Measurements from ENCODE around the gene CDH16.
"Not testable (repeated sequence)": the region's sequence is repeated elsewhere in the genome, so short reads cannot be mapped to it uniquely, and the experiment has no call there.

CDH16 gene

DNA sequence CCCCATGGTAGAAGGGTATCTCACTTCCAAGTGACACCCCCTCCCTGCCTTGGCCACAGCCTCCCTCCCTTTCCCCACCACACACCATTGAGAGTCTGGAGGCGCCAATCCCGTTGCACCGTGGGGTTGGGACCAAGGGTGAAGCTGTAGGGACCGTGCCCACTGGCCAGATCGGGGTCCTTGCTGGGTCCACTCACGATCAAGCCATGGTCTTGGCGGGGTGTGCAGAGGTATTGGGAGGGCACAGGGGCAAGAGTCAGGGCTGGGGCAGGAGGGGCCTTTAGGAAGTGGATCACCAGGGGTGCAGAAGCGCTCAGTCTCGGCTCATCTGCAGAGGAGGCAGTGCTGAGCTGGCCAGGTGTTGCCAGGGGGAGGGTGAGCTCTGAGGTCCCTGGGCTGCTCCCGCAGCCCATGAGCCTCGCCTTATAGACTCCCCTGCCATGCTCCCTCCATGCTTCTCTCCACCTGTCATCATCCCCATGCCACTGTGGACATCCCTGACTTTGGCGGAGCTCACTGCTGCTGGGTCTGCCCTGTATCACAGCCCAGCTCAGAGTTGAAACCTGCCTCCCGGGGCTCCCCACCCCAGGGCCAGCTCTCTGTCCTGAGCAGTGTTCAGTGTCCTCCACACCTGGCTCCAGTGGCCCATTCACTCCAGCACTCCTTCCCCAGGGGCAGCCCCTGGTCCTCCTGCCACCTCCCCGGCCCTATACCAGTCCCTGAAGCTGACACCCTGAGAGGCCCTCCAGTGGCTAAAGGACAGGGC, 8.3 kb downstream of the CDH16 start:
- DNase-seq (ENCODE audit: low read depth), result no peak

DNA sequence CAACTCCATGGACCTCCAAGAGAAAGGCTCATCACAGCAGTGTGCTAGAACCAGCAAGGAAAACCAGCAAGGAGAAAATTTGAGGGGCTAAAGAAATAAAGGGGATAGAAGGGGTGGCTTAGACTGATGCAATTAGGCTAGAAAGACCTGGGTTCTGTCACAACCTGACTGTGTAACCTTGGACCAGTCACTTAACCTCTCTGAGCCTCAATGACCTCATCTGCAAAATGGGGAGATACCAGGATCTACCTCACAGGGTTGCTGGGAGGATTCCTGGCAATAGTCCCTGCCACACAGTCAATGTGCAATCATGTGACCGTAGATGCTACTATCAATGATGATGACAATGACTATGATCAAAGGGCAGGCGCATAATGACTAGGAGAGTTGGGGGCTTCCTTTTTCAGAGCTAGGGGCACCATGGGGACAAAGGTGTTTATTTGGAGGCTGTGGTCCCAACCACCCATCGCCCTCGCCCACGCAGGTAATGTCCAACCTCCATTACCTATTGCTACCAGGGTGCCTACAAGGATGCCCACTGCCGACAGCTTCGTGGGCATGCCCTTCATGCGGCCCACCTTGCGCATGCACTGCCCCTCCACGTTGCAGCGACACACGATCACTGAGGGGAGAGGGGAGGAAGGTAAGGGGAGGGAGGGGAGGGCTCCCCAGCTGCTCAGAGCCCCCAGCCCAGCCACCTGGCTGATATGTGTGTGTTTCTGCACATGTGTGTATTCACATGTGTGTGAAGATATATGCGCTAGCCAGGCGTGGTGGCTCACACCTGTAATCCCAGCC, 9.7 kb downstream of the CDH16 start:
- no peak for DNase-seq (ENCODE audit: low read depth)

DNA sequence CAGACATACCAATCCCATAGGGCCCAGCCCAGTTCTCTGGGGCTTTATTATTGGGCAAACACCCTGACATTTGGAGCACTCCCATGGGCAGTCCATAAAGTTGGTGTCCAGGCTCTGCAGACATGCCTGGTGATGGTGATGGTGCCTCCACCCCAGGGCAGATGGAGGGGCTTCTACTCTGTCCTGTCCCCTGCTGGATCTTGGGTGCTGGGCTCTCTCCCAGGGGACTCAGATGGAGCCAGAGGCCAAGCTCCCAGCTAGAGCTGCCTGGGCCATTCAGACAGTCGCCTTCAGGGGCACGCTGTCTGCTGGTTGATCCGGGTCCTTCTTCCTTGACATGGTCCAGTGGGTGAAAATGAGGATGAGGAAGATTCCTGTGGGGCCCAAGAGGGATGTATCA, 10.6 kb downstream of the CDH16 start:
- no peak for DNase-seq (ENCODE audit: low read depth)

DNA sequence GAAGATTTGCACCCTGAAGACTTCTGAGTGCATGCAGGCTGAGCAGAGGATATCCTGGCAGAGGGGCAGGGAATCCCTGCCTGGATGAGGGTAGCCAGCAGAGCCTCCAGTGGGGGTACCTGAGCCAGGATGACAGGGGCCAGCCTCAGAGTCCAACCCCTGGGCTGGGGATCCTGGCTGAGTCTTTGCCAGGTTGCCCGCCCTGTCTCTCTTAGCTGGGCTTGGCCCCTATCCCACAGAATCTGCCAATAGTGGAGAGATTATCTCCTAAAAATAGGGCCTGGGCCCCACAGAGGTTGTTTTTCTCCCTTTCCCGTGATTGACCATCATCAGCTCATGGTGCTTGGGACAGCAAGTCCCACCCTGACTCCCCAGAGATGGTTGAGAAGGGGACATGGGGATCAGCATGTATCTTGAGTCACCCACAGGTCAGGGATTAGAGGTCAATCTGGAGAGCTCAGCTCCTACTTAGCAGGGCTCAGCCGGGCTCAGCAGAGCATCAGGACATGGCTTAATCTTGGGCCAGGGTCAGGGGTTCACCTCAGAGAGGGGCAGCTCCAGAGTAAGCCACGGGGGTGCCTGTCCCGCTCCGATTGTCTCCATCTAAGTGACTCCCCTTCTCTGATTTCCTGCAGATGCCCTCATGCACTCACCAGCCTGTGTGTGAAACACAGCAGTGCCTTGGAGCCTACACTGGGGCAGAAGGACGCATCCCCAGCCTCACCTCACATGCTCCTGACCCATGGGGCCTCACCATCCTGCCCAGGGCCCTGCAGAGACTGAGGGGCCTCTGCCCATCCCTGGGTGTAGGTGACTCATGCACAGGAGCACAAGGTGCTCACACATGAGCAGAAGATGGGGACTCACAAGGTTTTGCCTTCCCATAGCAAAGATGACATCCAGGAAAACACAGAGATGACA, 11.5 kb downstream of the CDH16 start:
- DNase-seq (ENCODE audit: low read depth), result no peak

DNA sequence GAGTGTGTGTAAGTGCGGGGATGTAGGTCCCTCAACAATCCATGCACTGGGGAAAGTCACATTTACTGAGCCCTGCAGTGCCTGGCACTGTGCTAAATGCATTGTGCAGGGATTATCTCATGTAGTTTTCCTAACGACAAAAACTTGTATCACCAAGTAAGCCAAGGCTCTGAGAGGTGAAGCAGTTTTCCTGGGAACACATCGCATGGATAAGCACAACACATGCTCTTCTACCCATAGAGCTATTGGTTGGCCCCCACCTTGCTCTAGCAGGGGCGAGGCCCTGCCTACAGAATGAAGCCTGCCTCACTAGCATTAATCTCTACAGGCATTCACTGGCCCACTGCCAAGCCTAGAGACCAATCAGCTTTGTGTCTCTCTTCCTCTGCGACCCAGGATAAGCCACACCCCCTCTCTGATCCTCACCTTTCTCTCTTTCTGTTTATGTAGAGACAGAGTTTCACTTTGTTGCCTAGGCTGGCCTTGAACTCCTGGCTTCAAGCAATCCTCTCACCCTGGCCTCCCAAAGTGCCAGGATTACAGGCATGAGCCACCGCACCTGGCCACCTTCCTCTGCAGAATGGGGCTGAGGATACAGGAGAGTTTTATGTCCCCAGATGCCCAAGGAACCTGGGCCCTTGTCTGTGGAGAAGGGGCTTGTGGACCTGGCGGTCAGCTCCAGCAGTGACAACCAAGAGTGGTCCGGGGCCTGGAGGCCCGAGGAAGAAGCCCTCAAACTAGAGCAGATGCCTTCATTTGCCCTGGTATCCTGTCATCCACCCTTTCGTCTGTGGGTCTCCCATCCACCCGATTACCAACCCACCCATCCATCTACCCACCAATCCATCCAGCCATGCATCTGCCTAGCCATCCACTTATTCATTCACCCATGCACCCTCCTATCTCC, 12.8 kb downstream of the CDH16 start:
- no peak for DNase-seq (ENCODE audit: low read depth)

DNA sequence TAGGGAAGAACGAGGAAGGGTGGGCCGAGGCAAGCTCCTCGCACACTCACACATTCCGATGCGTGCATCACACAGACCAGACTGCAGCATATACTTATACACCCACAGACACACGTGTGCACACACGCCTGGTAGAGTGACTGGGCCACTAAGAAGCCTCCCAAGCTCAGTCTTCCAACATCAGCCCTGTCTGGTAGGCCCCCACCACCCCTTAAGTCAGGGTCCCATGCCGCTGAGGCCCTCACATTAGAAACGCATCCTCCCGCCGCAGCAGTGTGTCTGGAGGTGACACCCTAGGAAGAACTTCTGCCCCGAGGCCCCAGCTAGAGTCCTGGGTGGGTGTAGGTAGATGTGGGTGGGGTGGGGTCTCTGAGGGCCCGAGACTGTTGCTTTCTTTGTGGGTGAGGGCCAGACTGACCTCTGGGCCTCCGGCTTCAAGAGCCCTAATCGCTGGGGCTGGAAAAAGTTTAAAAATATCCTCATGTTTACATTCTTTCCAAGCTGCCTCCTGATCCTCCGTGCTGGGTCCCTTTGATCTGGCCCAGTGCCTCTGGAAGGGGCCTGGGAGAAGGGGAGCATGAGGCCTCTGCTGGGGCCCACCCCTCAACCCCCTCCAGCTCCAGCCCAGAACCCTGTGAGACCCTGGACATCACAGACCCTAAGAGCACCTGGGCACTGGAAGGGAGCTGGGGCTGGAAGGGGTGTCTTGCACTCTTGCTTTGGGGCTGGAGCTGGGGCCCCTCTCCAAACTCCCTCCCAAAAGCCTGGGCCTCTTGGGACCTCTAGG, 13.6 kb downstream of the CDH16 start:
- no peak for DNase-seq (ENCODE audit: low read depth)

DNA sequence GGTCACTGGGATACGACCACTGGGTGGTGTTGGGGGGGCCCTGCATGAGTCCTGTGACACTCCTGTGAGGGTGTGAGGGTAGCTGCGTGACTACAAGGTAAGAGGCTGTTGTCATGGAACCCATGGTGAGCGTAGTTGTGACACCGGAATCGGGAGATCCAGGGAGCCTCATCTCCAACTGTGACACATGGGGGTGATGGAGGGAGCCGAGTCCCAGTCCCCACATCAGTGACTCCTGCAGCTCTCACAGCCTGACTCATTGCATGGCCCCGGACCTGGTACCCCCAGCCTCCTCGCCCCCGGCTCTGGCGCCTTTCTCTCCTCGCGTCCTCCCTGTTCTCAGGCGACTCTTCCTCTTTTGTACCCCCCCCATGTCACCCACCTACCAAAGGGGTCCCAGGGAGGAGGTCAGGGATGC, 14.2 kb downstream of the CDH16 start:
- DNase-seq (ENCODE audit: low read depth), result no peak

DNA sequence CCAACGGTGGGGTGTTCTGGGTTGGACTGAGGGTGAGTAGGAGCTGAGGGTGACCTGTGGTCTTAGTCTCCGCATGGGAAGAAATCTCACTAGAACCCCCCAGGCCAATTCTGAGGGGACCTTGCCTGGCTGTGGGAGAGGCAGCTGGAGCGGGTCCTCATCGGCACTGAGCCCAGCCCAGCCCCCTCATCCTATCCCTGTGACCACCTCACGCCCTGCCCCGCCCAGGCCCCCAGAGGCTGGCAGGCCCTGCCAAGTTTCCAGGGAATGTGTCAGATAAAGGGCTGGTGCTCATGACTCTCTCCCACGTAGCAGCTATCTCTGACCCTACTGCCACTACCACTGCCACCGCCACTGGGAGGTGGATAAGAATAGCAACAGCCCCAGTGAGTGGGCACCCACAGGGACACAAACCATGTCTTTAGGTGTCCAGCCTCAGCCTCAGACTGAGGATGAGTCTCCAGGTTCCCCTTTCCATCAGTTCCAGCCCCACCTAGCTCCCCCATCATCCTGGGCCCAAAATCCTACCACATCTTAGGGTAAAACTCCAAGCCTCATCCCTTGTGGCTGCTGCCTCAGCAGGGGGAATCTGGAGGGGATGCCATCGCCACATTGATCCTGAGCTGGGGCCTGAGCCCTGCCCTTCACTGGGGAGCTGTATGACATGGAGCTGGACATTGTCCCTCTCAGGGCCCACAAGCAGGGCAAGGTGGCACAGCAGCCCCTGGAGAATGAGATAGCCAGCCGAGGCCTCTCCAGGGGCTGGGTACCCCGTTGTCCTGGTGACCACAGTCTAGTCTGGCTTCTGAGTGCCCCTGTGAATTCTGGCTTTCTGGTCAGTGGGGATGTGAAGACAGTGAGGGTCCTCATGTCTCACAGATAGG, 14.9 kb downstream of the CDH16 start:
- no peak for DNase-seq (ENCODE audit: low read depth)

DNA sequence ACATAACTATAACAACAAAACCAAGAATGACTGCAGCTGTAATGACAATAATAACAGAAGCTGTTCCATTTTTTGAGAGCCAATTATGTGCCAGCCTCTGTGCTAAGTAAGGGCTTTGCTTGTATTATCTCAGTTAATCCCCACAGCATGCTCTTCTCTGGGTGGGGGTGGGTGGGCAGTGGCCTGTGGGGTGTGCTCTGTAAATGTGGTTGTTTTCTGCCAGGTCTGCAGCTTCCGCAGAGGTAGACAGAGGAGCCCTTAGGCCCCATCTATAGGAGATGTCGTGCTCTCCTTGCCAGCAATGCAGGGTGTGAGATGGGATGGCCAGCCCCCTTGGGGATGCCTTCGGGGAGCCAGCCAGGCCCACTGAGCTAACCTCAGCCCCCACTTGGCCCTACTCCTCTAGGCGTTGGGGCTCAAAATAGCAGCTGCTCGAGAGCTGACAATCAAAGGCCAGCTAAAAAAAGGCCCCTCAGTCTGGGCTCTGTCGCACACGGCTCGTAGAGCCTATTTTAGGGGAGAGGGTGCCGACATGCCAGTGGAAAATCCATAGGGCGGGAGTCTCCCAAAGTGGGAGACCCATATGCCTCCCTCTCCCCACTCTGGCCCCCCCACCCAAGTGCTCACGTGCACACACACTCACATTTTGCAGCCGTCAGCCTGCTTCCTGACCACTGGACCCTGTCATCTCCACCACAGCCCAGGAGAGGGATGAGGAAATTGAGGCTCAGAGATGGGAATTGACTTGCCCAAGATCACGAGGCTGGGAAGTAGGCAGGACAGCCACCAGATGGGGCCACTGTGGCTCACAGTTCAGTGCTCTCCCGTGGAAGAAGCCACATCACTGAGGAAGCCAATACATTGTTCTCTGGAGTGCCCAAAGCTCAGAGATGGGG, 15.8 kb downstream of the CDH16 start:
- no peak for DNase-seq (ENCODE audit: low read depth)

DNA sequence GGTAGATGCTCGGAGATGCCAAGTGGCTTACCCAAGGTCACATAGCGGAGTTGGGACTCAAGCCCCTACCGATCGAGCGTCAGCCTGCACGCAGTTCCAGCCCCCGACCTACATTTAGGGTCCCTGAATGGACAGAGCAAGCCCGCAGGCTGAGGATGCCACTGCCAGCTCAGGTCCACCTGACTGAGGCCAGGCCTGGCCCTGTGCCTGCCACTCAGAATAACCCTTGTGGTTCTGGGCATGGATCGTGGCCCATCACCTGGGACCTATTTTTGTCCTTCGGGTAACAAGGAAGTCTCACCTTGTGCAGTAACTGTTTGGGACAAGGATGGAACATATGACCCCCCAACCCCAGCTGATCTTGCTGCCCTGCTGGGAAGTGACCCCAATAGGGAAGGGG, 17.1 kb downstream of the CDH16 start:
- no peak for DNase-seq (ENCODE audit: low read depth)

DNA sequence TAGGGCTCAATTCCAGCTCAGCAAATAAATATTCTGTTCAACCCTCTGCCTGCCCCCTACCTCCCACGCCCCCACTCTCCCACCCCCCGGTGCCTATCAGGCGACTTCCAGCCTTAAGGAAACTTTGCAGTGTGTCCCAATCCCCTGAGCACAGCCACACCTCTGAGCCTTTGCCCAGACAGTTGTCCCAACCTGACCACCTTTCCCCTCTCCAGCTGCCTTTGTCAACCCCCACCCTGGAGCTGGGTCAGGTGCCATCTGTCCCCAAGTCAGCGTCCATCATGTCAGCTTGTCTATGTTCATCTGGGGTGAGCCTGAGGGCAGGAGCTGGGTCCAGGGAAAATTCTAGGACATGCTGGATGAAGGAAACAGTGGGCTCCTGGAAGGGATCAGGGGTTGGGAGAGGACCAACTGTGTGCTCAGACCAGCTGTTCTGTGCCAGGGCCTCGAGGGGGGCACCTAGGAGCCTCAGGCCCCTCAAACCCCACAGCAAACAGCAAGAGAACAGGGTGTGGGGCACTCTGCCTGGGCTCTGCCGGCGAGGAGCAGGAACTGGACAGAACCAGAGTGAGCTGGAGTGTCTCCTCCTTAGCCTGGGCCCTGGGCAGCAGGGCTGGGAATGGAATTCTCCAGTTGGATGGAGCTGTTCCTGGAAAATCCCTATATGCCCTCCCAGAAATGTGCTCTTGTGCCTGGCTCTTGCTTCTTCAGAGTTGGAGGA, 17.8 kb downstream of the CDH16 start:
- DNase-seq (ENCODE audit: low read depth), result no peak

DNA sequence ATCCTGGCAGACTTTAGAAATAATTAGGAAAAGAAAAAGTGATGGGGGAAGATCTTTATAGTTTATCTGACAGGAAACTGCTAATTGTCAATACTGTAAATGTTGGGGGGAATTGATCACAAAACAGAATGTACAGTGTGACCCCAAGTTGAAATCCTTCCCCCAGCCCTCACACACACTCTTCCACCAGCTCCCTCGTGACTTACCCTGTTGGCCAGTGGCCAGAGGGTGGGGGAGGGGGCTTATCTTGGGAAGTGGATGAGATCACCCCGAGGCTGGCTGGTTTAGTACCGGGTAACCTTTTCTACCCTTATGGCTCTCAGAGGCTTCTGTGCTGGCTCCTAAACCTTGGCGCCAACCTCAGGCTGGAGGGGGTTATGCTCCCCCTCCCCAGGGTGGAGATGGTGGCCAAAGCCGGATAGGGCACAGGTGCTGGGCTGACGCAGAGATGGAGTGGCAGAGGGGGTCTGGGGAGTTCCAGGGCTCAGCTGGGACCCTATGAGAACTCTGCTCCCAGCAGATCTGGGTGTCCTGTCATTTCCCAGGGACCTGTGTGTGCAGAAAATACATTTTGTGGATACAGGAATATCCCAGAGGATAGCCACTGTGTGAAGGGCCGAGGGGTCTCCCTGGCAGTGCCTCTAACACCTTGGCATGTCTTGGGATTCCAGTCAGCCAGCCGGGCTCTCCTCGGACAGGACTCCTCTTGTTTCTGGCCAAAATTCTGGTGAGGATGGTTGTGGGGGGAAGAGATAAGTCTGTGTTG, 18.6 kb downstream of the CDH16 start:
- no peak for DNase-seq (ENCODE audit: low read depth)

DNA sequence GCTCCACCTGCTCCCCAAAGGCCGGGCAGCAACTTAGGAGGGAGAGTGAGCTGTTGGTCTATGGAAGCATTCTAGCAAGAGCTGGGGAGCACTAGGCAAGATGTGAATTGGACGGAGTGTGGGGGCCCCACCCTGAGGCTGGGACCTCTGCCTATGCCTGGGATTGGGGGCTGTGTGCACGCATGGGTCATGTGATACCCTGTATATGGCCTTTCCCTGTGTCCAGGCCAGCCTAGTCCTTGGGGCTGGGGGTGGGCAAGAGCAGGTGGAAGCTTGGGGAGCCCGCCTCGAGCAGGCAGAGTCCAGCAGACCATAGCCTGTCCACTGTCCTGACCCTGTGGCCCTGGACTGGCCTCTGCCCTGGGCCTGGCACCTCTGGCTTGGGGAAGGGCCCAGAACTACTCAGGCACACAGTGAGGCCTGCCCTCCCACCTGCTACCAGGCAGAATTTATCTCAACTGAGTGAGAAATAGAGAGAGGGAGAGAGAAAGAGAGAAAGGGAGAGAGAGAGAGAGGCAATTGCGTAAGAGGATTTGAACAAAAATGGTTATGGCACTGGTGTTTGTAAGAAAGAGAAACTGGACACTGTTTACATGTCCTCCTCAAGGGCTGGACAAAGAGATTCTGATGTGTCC, 19.3 kb downstream of the CDH16 start:
- DNase-seq (ENCODE audit: low read depth), result no peak

DNA sequence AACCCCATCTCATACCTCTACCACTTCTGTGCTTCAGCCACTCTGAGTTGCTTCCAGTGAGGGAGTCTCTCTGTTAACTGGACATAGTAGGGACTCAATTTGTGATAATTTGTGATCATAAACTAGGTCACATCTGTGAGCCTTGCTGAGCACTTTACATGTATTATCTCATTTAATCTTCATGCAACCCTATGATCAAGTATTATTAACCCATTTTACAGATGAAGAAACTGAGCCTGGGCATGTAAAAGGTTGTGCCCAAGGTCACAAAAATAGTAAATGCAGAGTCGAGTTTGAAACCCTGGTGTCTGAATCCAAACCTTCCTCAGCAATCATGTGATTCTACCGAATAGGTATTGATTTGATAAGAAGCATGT, 19.8 kb downstream of the CDH16 start:
- no peak for DNase-seq (ENCODE audit: low read depth)

DNA sequence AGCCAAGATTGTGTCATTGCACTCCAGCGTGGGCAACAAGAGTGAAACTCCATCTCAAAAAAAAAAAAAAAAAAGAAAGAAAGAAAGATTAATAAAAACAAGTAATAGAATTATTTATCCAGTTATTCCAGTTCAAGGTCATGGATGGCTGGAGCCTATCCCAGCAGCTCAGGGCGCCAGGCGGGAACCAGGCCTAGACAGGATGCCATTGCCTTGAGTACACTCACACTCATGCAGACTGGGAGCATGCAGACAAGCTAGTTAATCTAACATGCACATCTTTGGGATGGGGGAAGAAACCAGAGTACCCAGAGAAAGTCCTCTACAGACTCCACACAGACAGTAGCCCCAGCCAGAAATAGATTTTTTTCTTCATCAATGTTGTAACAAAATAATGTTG, 20.5 kb downstream of the CDH16 start:
- DNase-seq (ENCODE audit: low read depth), result no peak

DNA sequence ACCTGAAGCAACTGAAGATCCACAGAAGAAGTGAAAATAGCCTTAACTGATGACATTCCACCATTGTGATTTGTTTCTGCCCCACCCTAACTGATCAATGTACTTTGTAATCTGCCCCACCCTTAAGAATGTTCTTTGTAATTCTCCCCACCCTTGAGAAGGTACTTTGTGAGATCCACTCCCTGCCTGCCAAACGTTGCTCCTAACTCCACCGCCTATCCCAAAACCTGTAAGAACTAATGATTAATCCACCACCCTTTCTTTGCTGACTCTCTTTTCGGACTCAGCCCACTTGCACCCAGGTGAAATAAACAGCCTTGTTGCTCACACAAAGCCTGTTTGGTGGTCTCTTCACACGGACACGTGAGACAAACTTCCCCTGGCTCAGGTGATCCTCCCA, 22.0 kb downstream of the CDH16 start:
- DNase-seq (ENCODE audit: low read depth), result not testable (repeated sequence)

DNA sequence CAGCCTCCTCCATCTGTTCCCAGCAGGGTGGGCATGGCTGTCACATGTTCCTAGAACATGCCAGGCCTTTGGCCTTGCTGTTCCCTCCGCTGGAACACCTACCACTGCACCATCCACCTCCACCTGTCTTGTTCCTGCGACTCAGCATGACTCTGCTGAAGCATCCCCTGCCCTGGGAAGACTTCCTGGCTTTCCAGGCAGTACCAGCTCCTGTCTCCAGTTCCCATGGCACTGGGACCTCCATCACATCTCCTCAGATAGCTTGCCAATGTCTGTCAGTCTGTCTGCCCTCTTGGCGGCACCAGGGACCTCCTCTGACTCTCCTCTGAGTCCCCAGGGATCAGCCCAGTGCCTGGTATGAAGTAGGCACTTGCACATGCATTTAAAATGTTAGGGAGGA, 22.7 kb downstream of the CDH16 start:
- no peak for DNase-seq (ENCODE audit: low read depth)

All from stimulated activated CD8-positive, alpha-beta memory T cell treated with anti-CD3 and anti-CD28 coated beads, Interleukin-4, amount 100 ng/mL, for 24 hours (primary cell).